Measurements from ENCODE around the gene CD81.
"Not testable (repeated sequence)": the region's sequence is repeated elsewhere in the genome, so short reads cannot be mapped to it uniquely, and the experiment has no call there.

Gene CD81

GRCh38 chr11:2328656-2329354 lies 48.3 kb upstream of the CD81 start (continued):
- TF ChIP-seq ZC3H10 (CRISPR knock-in tag; IDR thresholded peaks at IDR 0.05) (no peak), ZNF8 (CRISPR knock-in tag; IDR thresholded peaks at IDR 0.05) (no peak), ISL1 (CRISPR knock-in tag; IDR thresholded peaks at IDR 0.05) (no peak), TOX (CRISPR knock-in tag; IDR thresholded peaks at IDR 0.05; ENCODE audit: borderline replicate concordance) (no peak)

DNA sequence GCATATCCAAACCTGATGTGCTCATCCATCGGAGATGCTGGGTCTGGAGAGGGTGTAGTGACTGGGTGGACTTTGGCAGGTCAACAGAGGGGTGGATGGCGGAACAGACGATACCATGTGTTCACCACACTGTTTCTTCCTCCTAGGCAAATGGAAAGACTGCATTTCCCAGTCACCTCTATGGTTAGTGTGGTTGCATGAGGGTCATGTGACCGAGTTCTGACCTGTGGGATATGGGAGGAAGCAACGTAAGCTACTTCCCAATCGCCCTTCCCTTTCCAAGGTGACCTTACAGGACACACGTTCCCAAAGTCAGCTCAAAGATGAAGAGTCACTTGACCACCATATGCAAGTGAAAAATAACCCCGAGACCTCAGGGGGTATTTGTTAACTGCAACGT lies 47.6 kb upstream of the CD81 start:
- ATAC-seq: no peak
- TF ChIP-seq ZNF70 (CRISPR knock-in tag; IDR thresholded peaks at IDR 0.05) (no peak), GLIS3 (CRISPR knock-in tag; IDR thresholded peaks at IDR 0.05) (no peak), PATZ1 (CRISPR knock-in tag; IDR thresholded peaks at IDR 0.05; ENCODE audit: borderline replicate concordance) (no peak), SNAI2 (CRISPR knock-in tag; IDR thresholded peaks at IDR 0.05) (no peak), CSRNP3 (CRISPR knock-in tag; IDR thresholded peaks at IDR 0.05) (no peak), ARNTL (CRISPR knock-in tag; IDR thresholded peaks at IDR 0.05; ENCODE audit: borderline replicate concordance, low read depth) (no peak), ESRRG (CRISPR knock-in tag; IDR thresholded peaks at IDR 0.05) (no peak)

DNA sequence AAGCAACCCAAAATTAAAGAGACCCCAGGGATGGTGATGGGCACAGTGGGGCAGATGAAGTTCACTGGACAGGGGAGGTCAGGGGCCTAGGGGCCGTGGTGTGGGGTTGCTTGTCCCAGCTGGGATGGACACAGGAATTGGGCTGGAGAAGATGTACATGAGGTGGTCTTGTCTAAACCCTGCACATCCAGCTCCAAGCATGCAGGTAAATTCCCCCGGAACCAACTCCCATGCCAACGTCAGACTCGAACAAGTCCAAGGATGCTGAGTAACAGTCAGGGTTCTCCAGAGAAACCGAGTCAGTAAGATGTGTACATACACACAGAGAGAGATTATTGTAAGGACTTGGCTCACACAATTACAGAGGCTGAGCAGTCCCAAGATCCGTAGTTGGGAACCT lies 46.4 kb upstream of the CD81 start:
- TF ChIP-seq ARNTL (CRISPR knock-in tag; IDR thresholded peaks at IDR 0.05; ENCODE audit: borderline replicate concordance, low read depth): no peak
- ATAC-seq: no peak

- no peak for ATAC-seq
- no peak for TF ChIP-seq BACH2 (CRISPR knock-in tag; IDR thresholded peaks at IDR 0.05; ENCODE audit: borderline replicate concordance)
- TF ChIP-seq GLIS3 (CRISPR knock-in tag; IDR thresholded peaks at IDR 0.05): no peak
- TF ChIP-seq ZFP3 (CRISPR knock-in tag; IDR thresholded peaks at IDR 0.05): no peak
Observed at GRCh38 chr11:2331404-2331803, 45.7 kb upstream of the CD81 start.

GRCh38 chr11:2332569-2332968 lies 44.5 kb upstream of the CD81 start:
- ATAC-seq: not testable (repeated sequence)

GRCh38 chr11:2333486-2334205 lies 43.5 kb upstream of the CD81 start:
- not testable (repeated sequence) for ATAC-seq

GRCh38 chr11:2335286-2335685 lies 41.8 kb upstream of the CD81 start:
- ATAC-seq: not testable (repeated sequence)

DNA sequence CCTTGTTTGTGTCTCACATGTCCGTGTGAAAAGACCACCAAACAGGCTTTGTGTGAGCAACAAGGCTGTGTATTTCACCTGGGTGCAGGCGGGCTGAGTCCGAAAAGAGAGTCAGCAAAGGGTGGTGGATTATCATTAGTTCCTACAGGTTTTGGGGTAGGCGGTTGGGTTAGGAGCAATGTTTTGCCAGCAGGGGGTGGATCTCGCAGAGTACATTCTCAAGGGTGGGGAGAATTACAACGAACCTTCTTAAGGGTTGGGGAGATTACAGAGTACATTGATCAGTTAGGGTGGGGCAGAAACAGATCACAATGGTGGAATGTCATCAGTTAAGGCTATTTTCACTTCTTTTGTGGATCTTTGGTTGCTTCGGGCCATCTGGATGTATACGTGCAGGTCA lies 38.4 kb upstream of the CD81 start:
- ATAC-seq: not testable (repeated sequence)

- ATAC-seq: no peak
- no peak for TF ChIP-seq ZC3H10 (CRISPR knock-in tag; IDR thresholded peaks at IDR 0.05)
- TF ChIP-seq TCF4 (CRISPR knock-in tag; IDR thresholded peaks at IDR 0.05; ENCODE audit: borderline replicate concordance): no peak
- TF ChIP-seq ZNF565 (CRISPR knock-in tag; conservative IDR thresholded peaks at IDR 0.05; ENCODE audit: low read depth): no peak
- TF ChIP-seq ZNF8 (CRISPR knock-in tag; IDR thresholded peaks at IDR 0.05): no peak
- TF ChIP-seq CSRNP3 (CRISPR knock-in tag; IDR thresholded peaks at IDR 0.05): no peak
- TF ChIP-seq ZFP3 (CRISPR knock-in tag; IDR thresholded peaks at IDR 0.05): no peak
- TF ChIP-seq, protein P1, sequence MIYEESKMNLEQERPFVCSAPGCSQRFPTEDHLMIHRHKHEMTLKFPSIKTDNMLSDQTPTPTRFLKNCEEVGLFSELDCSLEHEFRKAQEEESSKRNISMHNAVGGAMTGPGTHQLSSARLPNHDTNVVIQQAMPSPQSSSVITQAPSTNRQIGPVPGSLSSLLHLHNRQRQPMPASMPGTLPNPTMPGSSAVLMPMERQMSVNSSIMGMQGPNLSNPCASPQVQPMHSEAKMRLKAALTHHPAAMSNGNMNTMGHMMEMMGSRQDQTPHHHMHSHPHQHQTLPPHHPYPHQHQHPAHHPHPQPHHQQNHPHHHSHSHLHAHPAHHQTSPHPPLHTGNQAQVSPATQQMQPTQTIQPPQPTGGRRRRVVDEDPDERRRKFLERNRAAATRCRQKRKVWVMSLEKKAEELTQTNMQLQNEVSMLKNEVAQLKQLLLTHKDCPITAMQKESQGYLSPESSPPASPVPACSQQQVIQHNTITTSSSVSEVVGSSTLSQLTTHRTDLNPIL (CRISPR knock-in tag; IDR thresholded peaks at IDR 0.05; ENCODE audit: low read depth): no peak
- no peak for TF ChIP-seq ESRRG (CRISPR knock-in tag; IDR thresholded peaks at IDR 0.05)
- TF ChIP-seq TSHZ2 (CRISPR knock-in tag; IDR thresholded peaks at IDR 0.05): no peak
Observed at GRCh38 chr11:2342557-2342956, 34.6 kb upstream of the CD81 start.
